ENCODE data around the gene BTBD9. TPM values are rescaled to one million over a fixed set of nuclear protein-coding genes. Genes with fewer than 3 reads are reported as not detected.

BTBD9 gene
- polyA plus RNA-seq, 1 donor (not counting 4 experiments of a cell fraction or from before 2014, with no cell fraction given): 6.8 TPM

GRCh38 chr6:38193051-38193450, 446.7 kb downstream of the BTBD9 start:
- Histone ChIP-seq H4K20me1 (ENCODE audit: control insufficient read depth, extremely low read depth, insufficient read depth, low read length) (no peaks in the 10 kb centered on the region), H3K9me3 (ENCODE audit: control insufficient read depth, low read depth, low read length) (no peaks in the 10 kb centered on the region), H3K79me2 (ENCODE audit: control insufficient read depth, insufficient read depth, low read length) (no peaks in the 10 kb centered on the region), H3K27ac (ENCODE audit: control insufficient read depth, insufficient read depth, low read length) (no peak overlapping the region), H2AFZ (ENCODE audit: control insufficient read depth, low read length) (no peak overlapping the region), H3K9ac (ENCODE audit: control insufficient read depth, extremely low read depth, insufficient read depth, low read length) (no peak overlapping the region), H3K36me3 (ENCODE audit: control insufficient read depth in 2 of 2, extremely low read depth in 1 of 2, insufficient read depth in 2 of 2, low read length in 2 of 2) (no peaks in the 10 kb centered on the region), H3K4me2 (ENCODE audit: control insufficient read depth, extremely low read depth, insufficient read depth, low read depth, low read length) (no peak overlapping the region), H3K27me3 (ENCODE audit: control insufficient read depth, extremely low read depth, insufficient read depth, low read length) (no peaks in the 10 kb centered on the region), H3K4me3 (ENCODE audit: control insufficient read depth in 2 of 3, extremely low read depth in 1 of 3, insufficient read depth in 2 of 3, low read depth in 1 of 3, low read length in 3 of 3) (no peak overlapping the region), H3K9me1 (ENCODE audit: control insufficient read depth, extremely low read depth, insufficient read depth, low read length) (no peaks in the 10 kb centered on the region), H3K4me1 (ENCODE audit: control insufficient read depth, extremely low read depth, insufficient read depth, low read length) (no peaks in the 10 kb centered on the region)
- no peak for FAIRE-seq
- dilution Hi-C loops (cut with MboI; ENCODE audit: extremely low pct_ligation_motif_present, low sequenced_read_pairs): no loop called here
- DNase-seq (ENCODE audit: low read depth, low spot score): no peak
- TF ChIP-seq EZH2 (IDR thresholded peaks at IDR 0.05; ENCODE audit: low read length): no peak
- no peak for TF ChIP-seq CTCF (optimal IDR thresholded peaks at IDR 0.05 in 1 of 3, IDR thresholded peaks at IDR 0.05 in 1 of 3, conservative IDR thresholded peaks at IDR 0.05 in 1 of 3; ENCODE audit: extremely low read depth in 1 of 3, insufficient read depth in 2 of 3, low read length in 3 of 3)

GRCh38 chr6:38192487-38192886, 447.2 kb downstream of the BTBD9 start:
- Histone ChIP-seq H3K9ac (ENCODE audit: control insufficient read depth, extremely low read depth, insufficient read depth, low read length) (no peak overlapping the region), H3K79me2 (ENCODE audit: control insufficient read depth, insufficient read depth, low read length) (no peaks in the 10 kb centered on the region), H3K9me1 (ENCODE audit: control insufficient read depth, extremely low read depth, insufficient read depth, low read length) (no peaks in the 10 kb centered on the region), H3K27ac (ENCODE audit: control insufficient read depth, insufficient read depth, low read length) (no peak overlapping the region), H3K27me3 (ENCODE audit: control insufficient read depth, extremely low read depth, insufficient read depth, low read length) (no peaks in the 10 kb centered on the region), H3K4me1 (ENCODE audit: control insufficient read depth, extremely low read depth, insufficient read depth, low read length) (no peaks in the 10 kb centered on the region), H3K9me3 (ENCODE audit: control insufficient read depth, low read depth, low read length) (no peaks in the 10 kb centered on the region), H3K4me3 (ENCODE audit: control insufficient read depth in 2 of 3, extremely low read depth in 1 of 3, insufficient read depth in 2 of 3, low read depth in 1 of 3, low read length in 3 of 3) (no peak overlapping the region), H3K36me3 (ENCODE audit: control insufficient read depth in 2 of 2, extremely low read depth in 1 of 2, insufficient read depth in 2 of 2, low read length in 2 of 2) (no peaks in the 10 kb centered on the region), H2AFZ (ENCODE audit: control insufficient read depth, low read length) (no peak overlapping the region), H4K20me1 (ENCODE audit: control insufficient read depth, extremely low read depth, insufficient read depth, low read length) (no peaks in the 10 kb centered on the region), H3K4me2 (ENCODE audit: control insufficient read depth, extremely low read depth, insufficient read depth, low read depth, low read length) (no peak overlapping the region)
- FAIRE-seq (no peak), DNase-seq (ENCODE audit: low read depth, low spot score) (no peak)
- dilution Hi-C loops (cut with MboI; ENCODE audit: extremely low pct_ligation_motif_present, low sequenced_read_pairs): no loop called here
- TF ChIP-seq EZH2 (IDR thresholded peaks at IDR 0.05; ENCODE audit: low read length): no peak

DNA sequence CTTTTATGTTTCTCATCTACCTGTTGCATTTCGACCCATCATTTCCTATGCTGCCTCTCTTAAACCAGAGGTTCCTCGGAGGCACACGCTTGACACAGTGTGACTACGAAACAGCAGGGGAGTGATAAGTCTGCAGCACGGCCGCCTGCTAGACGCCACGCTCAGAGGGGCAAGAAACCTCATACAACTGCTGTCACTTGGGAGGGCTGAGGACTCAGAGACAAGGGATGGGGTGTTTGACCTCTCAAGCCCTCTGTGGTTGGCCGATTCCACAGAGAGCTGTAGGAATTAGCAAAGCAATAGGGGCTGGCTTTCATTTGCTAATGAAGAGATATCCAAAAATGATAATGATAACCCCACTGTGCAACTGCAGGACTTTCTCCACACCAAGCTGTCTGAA, 447.7 kb downstream of the BTBD9 start:
- FAIRE-seq: no peak

More for the DNA sequence above, 447.7 kb downstream of the BTBD9 start:
- DNase-seq (ENCODE audit: low read depth, low spot score): no peak
- Histone ChIP-seq H3K4me3 (ENCODE audit: control insufficient read depth in 2 of 3, extremely low read depth in 1 of 3, insufficient read depth in 2 of 3, low read depth in 1 of 3, low read length in 3 of 3) (no peak overlapping the region), H3K9me3 (ENCODE audit: control insufficient read depth, low read depth, low read length) (no peaks in the 10 kb centered on the region), H3K27me3 (ENCODE audit: control insufficient read depth, extremely low read depth, insufficient read depth, low read length) (no peaks in the 10 kb centered on the region), H3K27ac (ENCODE audit: control insufficient read depth, insufficient read depth, low read length) (no peak overlapping the region), H3K4me1 (ENCODE audit: control insufficient read depth, extremely low read depth, insufficient read depth, low read length) (no peaks in the 10 kb centered on the region), H3K9ac (ENCODE audit: control insufficient read depth, extremely low read depth, insufficient read depth, low read length) (no peak overlapping the region), H3K79me2 (ENCODE audit: control insufficient read depth, insufficient read depth, low read length) (no peaks in the 10 kb centered on the region), H3K9me1 (ENCODE audit: control insufficient read depth, extremely low read depth, insufficient read depth, low read length) (no peaks in the 10 kb centered on the region), H3K36me3 (ENCODE audit: control insufficient read depth in 2 of 2, extremely low read depth in 1 of 2, insufficient read depth in 2 of 2, low read length in 2 of 2) (no peaks in the 10 kb centered on the region), H3K4me2 (ENCODE audit: control insufficient read depth, extremely low read depth, insufficient read depth, low read depth, low read length) (no peak overlapping the region), H4K20me1 (ENCODE audit: control insufficient read depth, extremely low read depth, insufficient read depth, low read length) (no peaks in the 10 kb centered on the region), H2AFZ (ENCODE audit: control insufficient read depth, low read length) (no peak overlapping the region)
- TF ChIP-seq EZH2 (IDR thresholded peaks at IDR 0.05; ENCODE audit: low read length) (no peak), CTCF (optimal IDR thresholded peaks at IDR 0.05 in 1 of 3, IDR thresholded peaks at IDR 0.05 in 1 of 3, conservative IDR thresholded peaks at IDR 0.05 in 1 of 3; ENCODE audit: extremely low read depth in 1 of 3, insufficient read depth in 2 of 3, low read length in 3 of 3) (no peak)
- dilution Hi-C loops (cut with MboI; ENCODE audit: extremely low pct_ligation_motif_present, low sequenced_read_pairs): no loop called here
